Activated naive CD4-positive, alpha-beta T cell treated with anti-CD3 and anti-CD28 coated beads, Interleukin-2, amount 50 U/mL, for 24 hours (primary cell): ENCODE measurements around the gene ELFN1.

Experiments used
- H3K27ac Mint-ChIP-seq: one replicate; pipeline ENCODE4 v1.8.0; 2021; ENCODE audit warnings: mild to moderate bottlenecking, mixed read lengths
- H3K27me3 Mint-ChIP-seq: one replicate; pipeline ENCODE4 v1.8.0; 2021; ENCODE audit warnings: mixed read lengths
- H3K36me3 Mint-ChIP-seq: one replicate; pipeline ENCODE4 v1.8.0; 2021; ENCODE audit warnings: mixed read lengths
- H3K4me1 Mint-ChIP-seq: one replicate; pipeline ENCODE4 v1.8.0; 2021; ENCODE audit warnings: mixed read lengths
- H3K4me3 Mint-ChIP-seq: one replicate; pipeline ENCODE4 v1.8.0; 2021; ENCODE audit warnings: mild to moderate bottlenecking, mixed read lengths
- H3K9me3 Mint-ChIP-seq: one replicate; pipeline ENCODE4 v1.8.0; 2021; ENCODE audit warnings: mixed read lengths

The ELFN1 gene

GRCh38 chr7:1639532-1640175 lies 30.4 kb upstream of the ELFN1 start:
- no peak overlapping the region for H3K27ac Mint-ChIP-seq
- H3K27me3 Mint-ChIP-seq: peaks cover 3% of the 10 kb centered on the region
- no peaks in the 10 kb centered on the region for H3K4me1 Mint-ChIP-seq
- peaks cover 5% of the 10 kb centered on the region for H3K9me3 Mint-ChIP-seq
- H3K4me3 Mint-ChIP-seq: no peak overlapping the region
- no peaks in the 10 kb centered on the region for H3K36me3 Mint-ChIP-seq

- Mint-ChIP-seq H3K4me3 (no peak overlapping the region), H3K27me3 (peaks cover 3% of the 10 kb centered on the region)
These were observed 29.5 kb upstream of the ELFN1 start for GRCh38 chr7:1640376-1641172.

GRCh38 chr7:1641173-1641572 lies 28.9 kb upstream of the ELFN1 start:
- Mint-ChIP-seq H3K36me3 (no peaks in the 10 kb centered on the region), H3K27ac (no peak overlapping the region), H3K27me3 (peaks cover 3% of the 10 kb centered on the region), H3K4me1 (no peaks in the 10 kb centered on the region), H3K9me3 (peaks cover 4% of the 10 kb centered on the region), H3K4me3 (no peak overlapping the region)

More at GRCh38 chr7:1640376-1641172, 29.5 kb upstream of the ELFN1 start:
- Mint-ChIP-seq H3K9me3 (peaks cover 4% of the 10 kb centered on the region), H3K36me3 (no peaks in the 10 kb centered on the region), H3K27ac (no peak overlapping the region), H3K4me1 (no peaks in the 10 kb centered on the region)

GRCh38 chr7:1641661-1642260 lies 28.3 kb upstream of the ELFN1 start:
- no peak overlapping the region for H3K27ac Mint-ChIP-seq
- no peak overlapping the region for H3K4me3 Mint-ChIP-seq
- H3K4me1 Mint-ChIP-seq: no peaks in the 10 kb centered on the region
- peaks cover 4% of the 10 kb centered on the region for H3K9me3 Mint-ChIP-seq
- H3K36me3 Mint-ChIP-seq: no peaks in the 10 kb centered on the region
- H3K27me3 Mint-ChIP-seq: peaks cover 3% of the 10 kb centered on the region

GRCh38 chr7:1642291-1642731 lies 27.8 kb upstream of the ELFN1 start:
- Mint-ChIP-seq H3K36me3 (no peaks in the 10 kb centered on the region), H3K4me3 (no peak overlapping the region), H3K27ac (no peak overlapping the region), H3K9me3 (peaks cover under 1% of the 10 kb centered on the region), H3K4me1 (no peaks in the 10 kb centered on the region), H3K27me3 (peaks cover 3% of the 10 kb centered on the region)

- H3K27ac Mint-ChIP-seq: no peak overlapping the region
- no peaks in the 10 kb centered on the region for H3K4me1 Mint-ChIP-seq
- peaks cover 3% of the 10 kb centered on the region for H3K27me3 Mint-ChIP-seq
These were observed 26.6 kb upstream of the ELFN1 start for GRCh38 chr7:1643270-1644092.

GRCh38 chr7:1644341-1645070 lies 25.6 kb upstream of the ELFN1 start:
- Mint-ChIP-seq H3K36me3 (no peaks in the 10 kb centered on the region), H3K4me3 (no peak overlapping the region), H3K4me1 (no peaks in the 10 kb centered on the region), H3K27me3 (peaks cover 3% of the 10 kb centered on the region), H3K27ac (peak overlapping the region; percentile 23), H3K9me3 (no peaks in the 10 kb centered on the region)

More at GRCh38 chr7:1643270-1644092, 26.6 kb upstream of the ELFN1 start:
- H3K9me3 Mint-ChIP-seq: no peaks in the 10 kb centered on the region
- H3K4me3 Mint-ChIP-seq: no peak overlapping the region
- no peaks in the 10 kb centered on the region for H3K36me3 Mint-ChIP-seq

GRCh38 chr7:1645071-1645409 lies 25.0 kb upstream of the ELFN1 start:
- Mint-ChIP-seq H3K27ac (no peak overlapping the region), H3K36me3 (no peaks in the 10 kb centered on the region), H3K27me3 (peaks cover 3% of the 10 kb centered on the region), H3K4me1 (no peaks in the 10 kb centered on the region), H3K4me3 (no peak overlapping the region), H3K9me3 (no peaks in the 10 kb centered on the region)

- Mint-ChIP-seq H3K27ac (no peak overlapping the region), H3K4me3 (no peak overlapping the region), H3K36me3 (no peaks in the 10 kb centered on the region), H3K9me3 (no peaks in the 10 kb centered on the region), H3K27me3 (peaks cover 3% of the 10 kb centered on the region), H3K4me1 (no peaks in the 10 kb centered on the region)
These were observed 24.6 kb upstream of the ELFN1 start for GRCh38 chr7:1645476-1645875.

GRCh38 chr7:1646391-1646790 lies 23.7 kb upstream of the ELFN1 start:
- no peak overlapping the region for H3K4me3 Mint-ChIP-seq
- no peaks in the 10 kb centered on the region for H3K4me1 Mint-ChIP-seq
- peaks cover 3% of the 10 kb centered on the region for H3K27me3 Mint-ChIP-seq
- no peaks in the 10 kb centered on the region for H3K36me3 Mint-ChIP-seq
- H3K9me3 Mint-ChIP-seq: no peaks in the 10 kb centered on the region
- H3K27ac Mint-ChIP-seq: no peak overlapping the region

- H3K27ac Mint-ChIP-seq: no peak overlapping the region
- H3K36me3 Mint-ChIP-seq: no peaks in the 10 kb centered on the region
These were observed 22.9 kb upstream of the ELFN1 start for GRCh38 chr7:1646957-1647891.

GRCh38 chr7:1647961-1648672 lies 22.0 kb upstream of the ELFN1 start:
- Mint-ChIP-seq H3K27ac (no peak overlapping the region), H3K27me3 (peaks cover 2% of the 10 kb centered on the region), H3K36me3 (no peaks in the 10 kb centered on the region), H3K4me1 (no peaks in the 10 kb centered on the region), H3K4me3 (no peak overlapping the region), H3K9me3 (no peaks in the 10 kb centered on the region)

More at GRCh38 chr7:1646957-1647891, 22.9 kb upstream of the ELFN1 start:
- Mint-ChIP-seq H3K4me1 (no peaks in the 10 kb centered on the region), H3K4me3 (no peak overlapping the region), H3K9me3 (no peaks in the 10 kb centered on the region), H3K27me3 (peaks cover 3% of the 10 kb centered on the region)

GRCh38 chr7:1649751-1650326 lies 20.2 kb upstream of the ELFN1 start:
- no peaks in the 10 kb centered on the region for H3K4me1 Mint-ChIP-seq
- H3K27ac Mint-ChIP-seq: no peak overlapping the region
- no peak overlapping the region for H3K4me3 Mint-ChIP-seq
- H3K36me3 Mint-ChIP-seq: no peaks in the 10 kb centered on the region
- no peaks in the 10 kb centered on the region for H3K9me3 Mint-ChIP-seq
- no peaks in the 10 kb centered on the region for H3K27me3 Mint-ChIP-seq
